ENCODE results near the gene BCAR1.

Gene BCAR1

DNA sequence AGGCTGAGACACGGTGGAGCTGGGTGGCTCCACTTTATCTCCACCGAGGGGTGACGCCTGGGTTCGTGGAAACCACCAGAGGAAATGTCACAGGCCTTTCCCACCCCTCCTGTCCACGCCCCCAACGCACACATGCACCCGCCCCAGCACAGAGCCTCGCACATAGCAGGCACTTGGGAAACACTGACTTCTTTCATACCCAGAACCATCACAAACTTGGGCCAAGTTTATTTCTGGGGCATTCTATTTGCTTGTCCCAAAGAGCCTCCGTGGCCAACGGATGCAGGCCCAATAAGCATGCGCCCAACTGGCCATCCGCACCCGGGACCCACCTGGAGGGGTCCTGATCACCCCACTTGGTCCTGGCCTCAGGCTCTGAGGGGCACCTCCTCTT lies 3.3 kb downstream of the BCAR1 start:
- Histone ChIP-seq H2AFZ (ENCODE audit: low read length) (no peak overlapping the region), H3K9ac (ENCODE audit: low read depth, low read length, poor library complexity, severe bottlenecking) (no peak overlapping the region), H3K79me2 (ENCODE audit: insufficient read depth, low read length) (no peaks in the 10 kb centered on the region), H3K4me2 (ENCODE audit: low read depth, low read length, poor library complexity, severe bottlenecking) (no peak overlapping the region), H3K9me3 (ENCODE audit: insufficient read depth, low read depth, low read length) (no peaks in the 10 kb centered on the region), H3F3A (ENCODE audit: low read depth) (no peaks in the 10 kb centered on the region), H3K9me2 (replicated peaks; ENCODE audit: low read depth, low read length) (no peaks in the 10 kb centered on the region), H4K20me1 (ENCODE audit: insufficient read depth, low read length, poor library complexity, severe bottlenecking) (no peaks in the 10 kb centered on the region), H3K27me3 (ENCODE audit: insufficient read depth, low read length, poor library complexity, severe bottlenecking) (no peaks in the 10 kb centered on the region), H3K4me3 (ENCODE audit: low read length, poor library complexity, severe bottlenecking) (no peak overlapping the region), H3K36me3 (ENCODE audit: insufficient read depth, low read length) (no peaks in the 10 kb centered on the region), H3K4me1 (ENCODE audit: insufficient read depth, low read length, poor library complexity, severe bottlenecking) (peaks cover 10% of the 10 kb centered on the region)
- no peak for TF ChIP-seq EZH2phosphoT487 (IDR thresholded peaks at IDR 0.05; ENCODE audit: borderline replicate concordance)
- TF ChIP-seq, protein P1, sequence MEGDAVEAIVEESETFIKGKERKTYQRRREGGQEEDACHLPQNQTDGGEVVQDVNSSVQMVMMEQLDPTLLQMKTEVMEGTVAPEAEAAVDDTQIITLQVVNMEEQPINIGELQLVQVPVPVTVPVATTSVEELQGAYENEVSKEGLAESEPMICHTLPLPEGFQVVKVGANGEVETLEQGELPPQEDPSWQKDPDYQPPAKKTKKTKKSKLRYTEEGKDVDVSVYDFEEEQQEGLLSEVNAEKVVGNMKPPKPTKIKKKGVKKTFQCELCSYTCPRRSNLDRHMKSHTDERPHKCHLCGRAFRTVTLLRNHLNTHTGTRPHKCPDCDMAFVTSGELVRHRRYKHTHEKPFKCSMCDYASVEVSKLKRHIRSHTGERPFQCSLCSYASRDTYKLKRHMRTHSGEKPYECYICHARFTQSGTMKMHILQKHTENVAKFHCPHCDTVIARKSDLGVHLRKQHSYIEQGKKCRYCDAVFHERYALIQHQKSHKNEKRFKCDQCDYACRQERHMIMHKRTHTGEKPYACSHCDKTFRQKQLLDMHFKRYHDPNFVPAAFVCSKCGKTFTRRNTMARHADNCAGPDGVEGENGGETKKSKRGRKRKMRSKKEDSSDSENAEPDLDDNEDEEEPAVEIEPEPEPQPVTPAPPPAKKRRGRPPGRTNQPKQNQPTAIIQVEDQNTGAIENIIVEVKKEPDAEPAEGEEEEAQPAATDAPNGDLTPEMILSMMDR (conservative IDR thresholded peaks at IDR 0.05; ENCODE audit: low read length) = no peak

DNA sequence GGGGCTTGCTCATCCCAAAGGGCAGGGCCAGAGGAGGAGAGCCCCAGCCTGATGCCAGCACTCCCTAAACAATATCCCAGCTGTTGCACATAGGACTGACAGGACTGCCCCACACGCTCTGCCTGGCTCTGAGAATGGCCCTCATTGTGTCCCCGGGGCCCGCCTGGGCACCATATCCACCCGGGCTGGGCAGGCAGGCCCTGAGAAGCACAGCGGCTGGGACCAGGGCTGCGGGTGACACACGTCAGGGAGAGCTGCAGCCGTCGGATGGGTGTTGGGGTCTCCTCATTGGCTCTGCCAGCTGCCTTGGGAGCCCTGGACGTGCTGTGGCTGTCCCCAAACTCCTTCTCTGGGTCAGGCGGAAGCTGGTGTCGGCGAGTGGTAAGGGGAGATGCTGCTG lies 4.2 kb downstream of the BCAR1 start:
- Histone ChIP-seq H3K4me1 (ENCODE audit: insufficient read depth, low read length, poor library complexity, severe bottlenecking) (peaks cover 10% of the 10 kb centered on the region), H4K20me1 (ENCODE audit: insufficient read depth, low read length, poor library complexity, severe bottlenecking) (no peaks in the 10 kb centered on the region), H2AFZ (ENCODE audit: low read length) (no peak overlapping the region), H3K36me3 (ENCODE audit: insufficient read depth, low read length) (no peaks in the 10 kb centered on the region), H3K27me3 (ENCODE audit: insufficient read depth, low read length, poor library complexity, severe bottlenecking) (no peaks in the 10 kb centered on the region), H3K4me3 (ENCODE audit: low read length, poor library complexity, severe bottlenecking) (no peak overlapping the region), H3K9me3 (ENCODE audit: insufficient read depth, low read depth, low read length) (no peaks in the 10 kb centered on the region), H3F3A (ENCODE audit: low read depth) (no peaks in the 10 kb centered on the region), H3K9ac (ENCODE audit: low read depth, low read length, poor library complexity, severe bottlenecking) (no peak overlapping the region), H3K9me2 (replicated peaks; ENCODE audit: low read depth, low read length) (no peaks in the 10 kb centered on the region), H3K79me2 (ENCODE audit: insufficient read depth, low read length) (no peaks in the 10 kb centered on the region), H3K4me2 (ENCODE audit: low read depth, low read length, poor library complexity, severe bottlenecking) (no peak overlapping the region)
- no peak for TF ChIP-seq EZH2phosphoT487 (IDR thresholded peaks at IDR 0.05; ENCODE audit: borderline replicate concordance)
- TF ChIP-seq, protein P1 (conservative IDR thresholded peaks at IDR 0.05; ENCODE audit: low read length) = no peak

DNA sequence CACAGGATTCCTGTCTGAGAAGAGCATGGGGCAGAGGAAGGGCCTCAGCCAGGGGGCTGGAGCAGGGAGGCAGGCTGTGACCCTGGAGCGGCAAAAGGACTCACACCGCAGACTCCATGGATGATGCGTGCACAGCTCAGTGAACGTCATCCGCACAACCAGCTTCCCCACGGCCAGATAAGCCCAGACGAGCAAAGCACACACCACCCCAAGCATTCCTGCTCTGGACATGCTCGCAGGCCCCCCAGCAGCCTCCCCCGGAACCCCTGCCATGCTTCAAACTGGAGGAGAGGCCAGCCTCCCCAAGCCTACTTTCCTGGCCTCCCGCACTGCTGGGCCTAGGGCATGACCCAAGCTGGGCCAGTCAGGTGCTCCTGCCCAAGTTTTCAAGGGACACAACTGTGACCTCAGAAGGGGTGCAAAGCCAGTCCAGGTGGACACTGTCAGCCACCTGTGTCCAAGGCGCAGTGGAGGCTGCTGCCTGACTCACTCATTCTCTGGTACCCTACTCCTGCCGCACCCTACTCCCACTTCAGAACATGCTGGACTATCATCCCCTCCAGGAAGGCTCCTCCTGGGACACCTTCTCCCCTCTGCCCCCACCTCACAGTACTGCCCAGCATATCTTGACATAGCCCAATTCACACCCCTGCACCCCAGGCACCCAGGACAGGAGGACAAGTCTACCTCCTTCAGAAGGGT lies 4.8 kb downstream of the BCAR1 start:
- Histone ChIP-seq H3K4me1 (ENCODE audit: insufficient read depth, low read length, poor library complexity, severe bottlenecking) (peaks cover 10% of the 10 kb centered on the region), H3K4me2 (ENCODE audit: low read depth, low read length, poor library complexity, severe bottlenecking) (no peak overlapping the region), H3K27me3 (ENCODE audit: insufficient read depth, low read length, poor library complexity, severe bottlenecking) (no peaks in the 10 kb centered on the region), H3K79me2 (ENCODE audit: insufficient read depth, low read length) (no peaks in the 10 kb centered on the region), H3K4me3 (ENCODE audit: low read length, poor library complexity, severe bottlenecking) (no peak overlapping the region), H3F3A (ENCODE audit: low read depth) (no peaks in the 10 kb centered on the region), H3K9me3 (ENCODE audit: insufficient read depth, low read depth, low read length) (no peaks in the 10 kb centered on the region), H2AFZ (ENCODE audit: low read length) (no peak overlapping the region), H3K9me2 (replicated peaks; ENCODE audit: low read depth, low read length) (no peaks in the 10 kb centered on the region), H4K20me1 (ENCODE audit: insufficient read depth, low read length, poor library complexity, severe bottlenecking) (no peaks in the 10 kb centered on the region), H3K36me3 (ENCODE audit: insufficient read depth, low read length) (no peaks in the 10 kb centered on the region), H3K9ac (ENCODE audit: low read depth, low read length, poor library complexity, severe bottlenecking) (no peak overlapping the region)
- TF ChIP-seq, protein P1 (conservative IDR thresholded peaks at IDR 0.05; ENCODE audit: low read length) = no peak
- TF ChIP-seq EZH2phosphoT487 (IDR thresholded peaks at IDR 0.05; ENCODE audit: borderline replicate concordance) = no peak
